Measurements from ENCODE around the gene FMN2. TPM values are rescaled to one million over a fixed set of nuclear protein-coding genes. Genes with fewer than 3 reads are reported as not detected.

FMN2 gene
- total and polyA plus RNA-seq, 8 donors: 0.20 to 2.1 (median 1.2) TPM

- Histone ChIP-seq H3K9me3 (no peaks in the 10 kb centered on the region), H3K4me1 (no peaks in the 10 kb centered on the region), H3K4me3 (no peak overlapping the region), H3K36me3 (no peaks in the 10 kb centered on the region), H3K27me3 (no peaks in the 10 kb centered on the region), H3K27ac (no peak overlapping the region)
- ATAC-seq (no peak), DNase-seq (no peak)
- intact Hi-C loops (cut with DNase I): no loop called here
- no peak for TF ChIP-seq CTCF (IDR thresholded peaks at IDR 0.05)
These were observed 140.8 kb downstream of the FMN2 start for GRCh38 chr1:240232530-240232929.

GRCh38 chr1:240234485-240235210 is 143.0 kb downstream of the FMN2 start:
- no peak for DNase-seq
- H3K4me3 ChIP-seq: no peak overlapping the region
- H3K27ac ChIP-seq: no peak overlapping the region
- intact Hi-C loops (cut with DNase I): no loop called here
- H3K36me3 ChIP-seq: no peaks in the 10 kb centered on the region
- no peak for TF ChIP-seq CTCF (IDR thresholded peaks at IDR 0.05)
- no peaks in the 10 kb centered on the region for H3K9me3 ChIP-seq
- H3K27me3 ChIP-seq: no peaks in the 10 kb centered on the region
- no peaks in the 10 kb centered on the region for H3K4me1 ChIP-seq
- no peak for ATAC-seq

- Histone ChIP-seq H3K36me3 (no peaks in the 10 kb centered on the region), H3K27ac (no peak overlapping the region), H3K4me3 (no peak overlapping the region), H3K4me1 (no peaks in the 10 kb centered on the region), H3K9me3 (no peaks in the 10 kb centered on the region), H3K27me3 (no peaks in the 10 kb centered on the region)
- ATAC-seq (no peak), DNase-seq (no peak)
- no peak for TF ChIP-seq CTCF (IDR thresholded peaks at IDR 0.05)
- intact Hi-C loops (cut with DNase I): no loop called here
These were observed 144.0 kb downstream of the FMN2 start for GRCh38 chr1:240235521-240236288.

GRCh38 chr1:240237305-240237721 is 145.6 kb downstream of the FMN2 start:
- TF ChIP-seq CTCF (IDR thresholded peaks at IDR 0.05): no peak
- Histone ChIP-seq H3K4me1 (no peaks in the 10 kb centered on the region), H3K36me3 (no peaks in the 10 kb centered on the region), H3K27ac (no peak overlapping the region), H3K9me3 (no peaks in the 10 kb centered on the region), H3K27me3 (no peaks in the 10 kb centered on the region), H3K4me3 (no peak overlapping the region)
- ATAC-seq (no peak), DNase-seq (no peak)
- intact Hi-C loops (cut with DNase I): no loop called here

GRCh38 chr1:240239309-240239708 is 147.6 kb downstream of the FMN2 start:
- TF ChIP-seq CTCF (IDR thresholded peaks at IDR 0.05): no peak
- Histone ChIP-seq H3K4me3 (no peak overlapping the region), H3K9me3 (no peaks in the 10 kb centered on the region), H3K27ac (no peak overlapping the region), H3K36me3 (no peaks in the 10 kb centered on the region), H3K4me1 (no peaks in the 10 kb centered on the region), H3K27me3 (no peaks in the 10 kb centered on the region)
- intact Hi-C loops (cut with DNase I): no loop called here
- ATAC-seq: no peak
- DNase-seq: no peak

Data from left lung (tissue), 10 donors.